NCI-H1436 treated with DMSO at 0.1 percent for 48 hours (cell line): ENCODE data around the gene LILRB5.
"Not testable (repeated sequence)": the region's sequence is repeated elsewhere in the genome, so short reads cannot be mapped to it uniquely, and the experiment has no call there.

Experiments
- DNase-seq: peaks from one replicate; lab custom pipeline; 2025; lab: John Stamatoyannopoulos, UW

The LILRB5 gene

GRCh38 chr19:54242234-54242633 is 14.8 kb downstream of the LILRB5 start:
- not testable (repeated sequence) for DNase-seq

DNA sequence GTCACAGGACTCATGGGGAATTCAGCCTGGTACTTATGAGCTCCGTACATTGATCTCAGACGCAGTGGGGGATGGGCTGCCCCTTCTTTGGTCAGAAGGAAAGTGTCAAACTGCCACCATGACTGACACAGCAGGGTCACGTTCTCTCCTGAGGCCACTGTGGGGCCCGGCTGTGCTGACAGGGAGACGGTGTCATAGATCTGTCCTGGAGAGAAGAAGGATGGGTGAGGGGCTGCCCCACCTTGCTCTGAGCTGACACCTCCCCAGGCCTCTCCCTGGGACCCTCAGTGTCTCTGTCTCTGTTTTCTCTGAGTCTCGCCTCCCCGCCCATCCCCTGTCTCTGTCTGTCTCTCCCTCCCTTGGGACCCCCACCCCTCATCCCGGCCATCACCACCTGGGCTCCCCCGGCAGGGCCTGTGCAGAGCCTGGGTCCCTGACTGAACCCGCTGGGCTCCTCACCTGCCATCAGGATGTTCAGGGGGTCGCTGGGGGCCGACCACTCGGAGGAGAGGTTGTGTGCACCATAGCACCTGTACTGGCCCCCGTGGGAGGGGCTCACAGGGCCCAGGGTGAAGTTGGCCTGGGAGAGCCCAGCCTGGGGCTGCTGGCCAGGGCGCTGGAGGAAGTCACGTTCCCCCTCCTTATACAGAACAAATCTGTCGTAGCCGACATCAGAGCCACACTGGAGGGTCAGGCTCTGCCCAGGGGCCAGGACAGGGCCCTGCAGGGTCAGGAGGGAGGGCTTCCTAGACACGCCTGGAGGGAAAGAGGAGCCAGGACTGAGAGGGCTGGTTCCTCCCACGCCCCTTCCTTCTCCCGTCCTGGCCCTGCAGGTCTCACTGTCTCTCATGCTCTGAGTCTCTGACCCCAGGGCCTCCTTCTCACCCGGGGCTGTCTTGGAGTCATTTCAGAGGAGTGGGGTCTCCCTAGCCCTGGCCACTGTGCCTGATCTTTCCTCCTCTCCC is 16.4 kb downstream of the LILRB5 start:
- not testable (repeated sequence) for DNase-seq

DNA sequence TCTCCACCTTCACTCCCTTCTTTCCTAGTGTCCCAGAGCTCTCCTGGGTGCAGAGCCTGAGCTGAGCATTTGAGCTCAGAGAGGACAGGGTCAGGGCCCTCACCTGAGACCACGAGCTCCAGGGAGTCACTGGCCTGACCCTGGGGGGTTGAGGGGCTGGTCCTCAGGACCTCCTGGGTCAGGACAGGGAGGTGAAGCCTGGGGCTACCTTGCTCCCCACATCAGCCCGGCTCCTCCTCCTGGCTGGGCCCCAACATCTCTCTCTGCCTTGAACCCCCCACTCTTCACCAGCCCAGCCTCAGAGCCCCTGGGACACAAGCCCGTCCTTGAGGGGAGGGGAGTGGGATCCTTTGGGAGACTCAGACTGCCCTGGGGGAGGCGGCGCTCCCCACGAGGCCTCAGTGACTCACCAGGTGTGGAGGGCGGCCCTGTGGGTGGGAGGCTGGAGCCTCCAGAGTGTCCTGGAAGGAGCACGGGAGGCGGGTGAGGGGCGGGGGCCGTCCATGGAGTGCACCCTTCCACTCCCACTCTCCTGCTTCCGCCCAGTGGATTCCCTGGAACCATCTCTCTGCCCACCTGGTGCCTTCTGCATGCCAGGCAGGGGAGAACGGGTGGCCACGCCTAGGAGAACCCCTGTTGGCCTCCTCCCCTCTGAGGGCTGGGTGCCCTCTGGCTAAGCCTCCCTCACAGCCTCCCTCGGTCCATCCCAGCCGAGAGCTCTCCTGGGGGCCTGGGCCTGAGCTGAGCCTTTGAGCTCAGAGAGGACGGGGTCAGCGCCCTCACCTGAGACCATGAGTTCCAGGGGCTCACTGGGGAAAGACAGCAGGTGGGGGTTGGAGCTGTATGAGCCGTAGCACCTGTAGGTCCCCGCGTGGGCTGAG is 17.3 kb downstream of the LILRB5 start:
- DNase-seq = not testable (repeated sequence)

DNA sequence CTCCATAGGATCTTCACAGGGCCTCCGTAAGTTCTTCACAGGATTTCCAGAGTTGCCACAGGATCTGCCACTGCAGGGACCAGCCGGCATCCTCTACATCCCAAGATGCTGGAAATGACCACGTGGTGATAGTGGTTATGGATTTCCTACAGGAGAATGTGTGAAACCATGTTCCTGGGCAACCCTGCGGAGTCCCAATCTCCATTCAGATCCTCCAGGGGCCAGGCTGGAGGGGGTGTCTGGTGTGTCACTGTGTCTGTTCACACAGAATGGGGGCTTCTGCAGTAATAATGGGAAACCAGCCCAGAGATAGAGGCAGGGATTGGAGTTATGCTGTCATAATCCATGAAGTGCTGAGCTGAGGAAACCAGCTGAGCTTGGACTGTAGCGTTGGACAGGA is 23.1 kb downstream of the LILRB5 start:
- DNase-seq = no peak

DNA sequence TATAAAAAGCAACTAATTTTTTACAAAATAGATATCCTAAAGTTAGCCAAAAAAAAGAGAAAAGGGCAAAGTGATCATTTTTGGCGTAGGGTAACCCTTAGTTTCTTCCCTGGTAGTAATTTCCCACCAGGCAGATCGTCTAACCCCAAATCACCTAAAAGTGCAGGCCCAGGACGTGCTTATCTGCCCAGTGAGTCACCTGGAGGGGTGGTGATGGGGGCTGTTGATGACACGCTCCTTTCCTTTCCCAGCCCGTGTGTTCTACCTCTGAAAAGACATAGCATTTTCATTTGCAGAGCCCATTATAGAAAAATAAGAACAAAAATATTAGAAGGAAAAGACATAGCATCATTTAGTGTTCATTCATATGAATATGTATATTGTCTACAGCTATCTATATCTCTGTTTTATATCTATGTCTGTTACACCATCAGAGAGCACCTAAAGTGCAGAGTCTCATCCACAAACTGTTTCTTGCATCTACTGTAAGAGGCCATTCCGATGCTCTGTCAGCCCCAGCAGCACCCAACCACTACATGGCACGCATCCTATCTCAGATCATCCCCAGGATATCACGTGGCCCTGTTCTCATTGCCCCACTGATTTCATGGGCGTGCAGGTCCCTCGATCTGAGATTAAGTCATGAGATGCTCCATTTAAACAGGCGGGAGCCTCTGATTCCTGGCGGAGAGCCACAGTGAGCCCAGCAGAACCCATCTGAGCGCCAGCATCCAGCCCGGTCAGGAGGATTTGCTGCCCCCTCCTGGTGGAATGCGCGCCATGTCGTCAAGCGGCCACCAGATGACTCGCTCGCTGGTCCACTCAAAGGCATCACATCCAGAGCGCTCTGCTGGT is 25.8 kb downstream of the LILRB5 start:
- DNase-seq = peak; percentile 33

DNA sequence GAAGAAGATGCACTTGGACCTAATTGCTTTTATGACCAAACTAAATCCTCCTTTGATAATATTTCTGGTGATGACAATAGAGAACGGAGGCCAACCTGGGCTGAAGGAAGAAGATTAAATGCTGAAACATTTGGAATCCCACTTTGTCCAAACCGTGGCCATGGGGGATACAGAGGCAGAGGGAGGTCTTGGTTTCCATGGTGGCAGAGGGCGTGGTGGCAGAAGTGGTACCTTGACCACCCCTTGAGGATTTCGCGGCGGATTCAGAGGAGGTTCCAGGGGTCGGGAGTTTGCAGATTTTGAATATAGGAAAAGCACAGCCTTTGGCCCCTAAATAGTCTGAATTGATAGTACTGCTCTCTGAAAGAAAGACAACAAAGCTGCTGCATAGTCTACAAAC is 27.0 kb downstream of the LILRB5 start:
- no peak for DNase-seq

DNA sequence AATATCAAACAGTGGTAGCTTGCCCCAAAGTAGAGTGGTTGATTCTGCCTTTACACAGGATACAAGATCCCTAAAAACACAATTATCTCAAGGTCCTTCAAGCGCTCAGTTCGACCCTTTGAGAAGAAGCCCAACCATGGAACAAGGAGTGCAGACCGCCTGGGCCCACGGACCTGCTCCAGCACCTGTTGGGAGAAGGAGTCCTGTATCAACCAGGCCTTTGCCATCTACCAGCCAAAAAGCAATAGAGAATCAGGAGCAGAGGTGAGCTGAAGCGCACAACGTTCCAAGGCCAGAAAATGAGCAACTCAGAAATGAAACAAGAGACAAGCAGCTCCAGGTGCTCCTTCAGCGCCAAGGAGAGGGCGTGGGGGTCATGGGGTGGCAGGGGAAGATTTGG is 27.9 kb downstream of the LILRB5 start:
- DNase-seq = no peak

GRCh38 chr19:54224619-54225018 is 32.5 kb downstream of the LILRB5 start:
- not testable (repeated sequence) for DNase-seq

DNA sequence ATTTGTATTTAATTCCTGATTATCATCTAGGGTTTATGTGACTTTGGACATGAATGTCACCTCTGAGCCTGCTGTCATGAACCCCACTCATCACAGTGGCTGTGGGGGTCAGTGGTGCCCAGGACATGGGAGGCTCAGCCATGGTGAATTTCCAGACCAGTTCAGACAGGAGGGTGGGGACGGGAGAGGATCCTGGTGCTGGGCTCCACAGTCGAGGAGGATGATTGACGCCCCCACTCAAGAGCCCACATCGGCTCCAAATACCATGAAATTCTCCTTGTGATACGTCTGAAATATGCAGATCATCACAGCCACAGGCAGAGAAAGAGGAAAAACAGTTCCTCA is 33.2 kb downstream of the LILRB5 start:
- not testable (repeated sequence) for DNase-seq

- DNase-seq = not testable (repeated sequence)
Measured at GRCh38 chr19:54223277-54223936, 33.7 kb downstream of the LILRB5 start.

DNA sequence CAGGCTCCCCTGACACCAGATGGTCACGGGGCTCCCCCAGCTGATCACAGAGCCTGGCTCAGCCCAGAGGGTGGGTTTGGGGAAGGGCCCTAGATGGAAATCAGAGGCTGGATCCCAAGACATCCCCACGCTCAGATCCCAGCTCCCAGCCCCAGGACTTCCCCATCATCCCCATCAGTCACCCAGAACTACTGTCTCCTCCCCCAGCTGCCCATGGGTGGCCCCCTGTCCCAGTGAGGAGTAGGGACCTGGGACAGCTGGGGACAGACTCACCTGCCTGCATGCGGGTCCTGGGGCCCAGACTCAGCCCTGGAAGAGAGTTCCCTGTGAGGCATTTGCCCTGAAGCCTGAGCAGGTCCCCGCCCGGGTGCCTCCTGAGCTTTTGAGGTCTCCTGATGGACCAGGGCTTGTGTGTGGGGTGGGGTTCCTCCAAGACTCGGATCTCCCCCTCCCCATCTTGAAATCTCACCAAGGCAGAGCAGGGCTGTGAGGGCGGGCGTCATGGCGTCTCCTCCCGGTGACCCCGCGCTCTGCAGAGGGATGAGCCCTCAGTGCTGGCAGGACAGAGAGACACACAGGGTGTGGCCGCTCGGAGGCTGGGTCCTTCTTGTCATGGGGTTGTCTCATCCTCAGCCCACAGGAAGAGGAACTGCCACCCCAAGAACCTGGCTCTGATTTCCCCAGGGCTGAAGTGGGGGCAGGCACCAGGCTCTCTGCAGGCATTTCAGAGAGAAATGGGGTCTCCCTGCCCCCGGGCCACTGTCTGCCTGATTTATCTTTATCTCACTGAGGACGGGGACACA is 34.4 kb downstream of the LILRB5 start, which contains the start of gene LILRB3:
LILRB3 (minus strand) TSS at position 534 of the 803 bp plus-strand sequence; CDS start at position 503, 31 bp downstream.
- not testable (repeated sequence) for DNase-seq

DNA sequence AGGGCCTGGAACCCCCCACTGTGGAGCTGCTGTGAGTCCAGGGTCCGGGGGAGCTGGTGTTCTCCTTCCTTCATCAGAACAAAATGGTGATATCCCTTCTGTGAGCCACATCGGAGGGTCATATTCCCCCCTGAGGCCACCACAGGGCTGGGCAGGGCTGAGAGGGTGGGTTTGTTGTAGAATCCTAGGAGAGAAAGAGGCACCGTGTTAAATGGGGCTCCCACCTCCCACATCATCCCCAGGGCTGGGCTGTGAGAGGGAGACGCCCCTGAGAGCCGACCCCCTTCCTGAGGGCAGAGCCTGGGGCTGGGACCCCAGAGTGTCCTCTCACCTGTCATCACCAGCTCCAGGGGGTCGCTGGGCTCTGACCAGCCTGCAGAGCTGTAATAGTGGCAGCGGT is 35.1 kb downstream of the LILRB5 start:
- DNase-seq = not testable (repeated sequence)

- DNase-seq = not testable (repeated sequence)
Measured at GRCh38 chr19:54219702-54220101, 37.4 kb downstream of the LILRB5 start.

DNA sequence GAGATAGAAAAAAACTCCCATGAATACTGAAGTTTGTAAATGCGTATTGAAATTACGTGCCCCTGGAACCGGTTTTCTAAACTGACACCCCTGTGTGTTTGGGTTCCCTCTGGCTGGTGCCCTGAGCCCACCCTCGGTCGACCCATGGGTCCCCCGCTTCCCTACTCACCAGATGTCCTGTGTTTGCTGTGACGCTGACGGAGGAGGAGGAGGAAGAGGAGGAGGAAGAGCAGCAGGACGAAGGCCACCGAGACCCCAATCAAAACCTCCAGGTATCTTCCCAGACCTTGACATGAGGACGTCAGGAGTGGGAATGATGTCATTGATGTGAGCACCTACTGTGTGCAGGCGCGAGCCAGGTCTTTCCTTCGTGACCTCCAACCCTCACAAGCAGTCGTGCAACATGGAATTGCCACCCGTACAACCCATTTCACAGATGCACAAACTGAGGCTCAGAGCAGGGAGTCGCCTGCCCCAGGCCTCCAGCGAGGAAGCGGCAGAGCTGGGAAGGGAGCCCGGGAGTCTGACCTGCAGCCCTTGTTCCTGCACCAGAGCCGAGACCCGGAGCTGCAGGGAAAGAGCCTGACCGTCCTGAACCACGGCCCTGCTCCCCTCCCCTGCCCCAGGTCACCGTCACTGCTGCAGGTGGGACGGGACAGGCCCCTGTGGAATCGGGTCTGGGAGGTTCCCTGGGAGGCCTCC is 38.0 kb downstream of the LILRB5 start:
- DNase-seq = no peak

GRCh38 chr19:54218259-54218658 is 38.8 kb downstream of the LILRB5 start:
- no peak for DNase-seq

GRCh38 chr19:54217517-54218247 is 39.4 kb downstream of the LILRB5 start:
- DNase-seq = not testable (repeated sequence)

DNA sequence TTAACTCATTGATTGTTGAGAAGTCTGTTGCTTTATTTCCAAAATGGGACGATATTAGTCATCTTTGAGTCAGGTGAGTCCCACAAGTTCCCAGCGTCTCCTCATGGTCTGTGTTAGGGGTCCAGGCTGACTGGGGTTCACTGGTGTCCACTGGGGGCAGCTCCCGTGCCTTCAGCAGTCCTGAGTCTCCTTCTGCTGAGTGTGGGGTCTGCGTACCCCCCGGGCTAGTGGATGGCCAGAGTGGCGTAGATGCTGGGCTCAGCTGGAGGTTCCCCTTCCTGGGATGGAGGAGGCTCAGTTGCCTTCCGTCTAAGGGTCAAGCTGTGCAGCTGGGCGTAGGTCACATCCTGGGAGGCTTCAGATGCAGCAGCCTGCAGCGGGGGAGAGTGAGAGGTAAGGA is 40.2 kb downstream of the LILRB5 start:
- DNase-seq = no peak

DNA sequence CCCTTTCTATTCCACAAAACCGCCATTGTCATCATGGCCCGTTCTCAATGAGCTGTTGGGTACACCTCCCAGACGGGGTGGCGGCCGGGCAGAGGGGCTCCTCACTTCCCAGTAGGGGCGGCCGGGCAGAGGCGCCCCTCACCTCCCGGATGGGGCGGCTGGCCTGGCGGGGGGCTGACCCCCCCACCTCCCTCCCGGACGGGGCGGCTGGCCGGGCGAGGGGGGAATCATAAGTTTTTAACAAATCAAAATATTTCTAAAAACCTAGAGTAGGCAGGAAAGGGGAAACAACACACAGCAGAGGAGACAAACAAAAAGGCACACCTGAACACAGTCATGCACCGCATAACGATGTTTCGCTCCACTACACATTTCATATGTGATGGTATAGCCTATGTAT is 42.3 kb downstream of the LILRB5 start:
- not testable (repeated sequence) for DNase-seq

- DNase-seq = not testable (repeated sequence)
Measured at GRCh38 chr19:54214217-54214616, 42.9 kb downstream of the LILRB5 start.
